Stimulated activated CD4-positive, alpha-beta T cell treated with anti-CD3 and anti-CD28 coated beads, Interleukin-1b, Interleukin-23, amount 100 ng/mL, for 48 hours (primary cell): ENCODE data around the gene INA.
"Not testable (repeated sequence)": the region's sequence is repeated elsewhere in the genome, so short reads cannot be mapped to it uniquely, and the experiment has no call there.

ENCODE experiments used
- DNase-seq: peaks from one replicate; pipeline ENCODE4 v3.0.0-alpha.2; 2020

The INA gene

GRCh38 chr10:103276896-103277712 lies at the start of gene INA:
Gene INA, plus strand, starts transcription at chr10:103277138. Its CDS starts 74 bp downstream, at chr10:103277212.
- DNase-seq: peak; percentile 43

- DNase-seq: no peak
Observed at GRCh38 chr10:103227416-103227815, 49.5 kb upstream of the INA start.

- no peak for DNase-seq
Observed at GRCh38 chr10:103231047-103231551, 45.8 kb upstream of the INA start.

GRCh38 chr10:103232131-103232673 lies 44.7 kb upstream of the INA start:
- no peak for DNase-seq

GRCh38 chr10:103232772-103233488 lies 44.0 kb upstream of the INA start:
- no peak for DNase-seq

GRCh38 chr10:103235775-103236174 lies 41.2 kb upstream of the INA start:
- no peak for DNase-seq

GRCh38 chr10:103238506-103239252 lies 38.3 kb upstream of the INA start:
- no peak for DNase-seq

- DNase-seq: no peak
Observed at GRCh38 chr10:103241262-103242011, 35.5 kb upstream of the INA start.

- peak; percentile 58 for DNase-seq
Observed at GRCh38 chr10:103244666-103245271, 32.2 kb upstream of the INA start.

- DNase-seq: not testable (repeated sequence)
Observed at GRCh38 chr10:103245587-103245986, 31.4 kb upstream of the INA start, which contains the start of gene RPEL1. Gene RPEL1, plus strand, starts transcription at chr10:103245887. Its CDS starts 110 bp downstream, at chr10:103245997.

GRCh38 chr10:103246324-103246723 lies 30.6 kb upstream of the INA start:
- no peak for DNase-seq

GRCh38 chr10:103254113-103254512 lies 22.8 kb upstream of the INA start:
- DNase-seq: no peak

- DNase-seq: peak; percentile 37
Observed at GRCh38 chr10:103254538-103255325, 22.2 kb upstream of the INA start.

- DNase-seq: no peak
Observed at GRCh38 chr10:103256613-103257012, 20.3 kb upstream of the INA start.

- no peak for DNase-seq
Observed at GRCh38 chr10:103257812-103258211, 19.1 kb upstream of the INA start.

GRCh38 chr10:103258928-103259327 lies 18.0 kb upstream of the INA start:
- DNase-seq: not testable (repeated sequence)

GRCh38 chr10:103259989-103260388 lies 16.9 kb upstream of the INA start:
- no peak for DNase-seq

GRCh38 chr10:103262229-103262628 lies 14.7 kb upstream of the INA start:
- no peak for DNase-seq

GRCh38 chr10:103265717-103266329 lies 11.1 kb upstream of the INA start:
- peak; percentile 30 for DNase-seq

GRCh38 chr10:103273041-103273441 lies 3.9 kb upstream of the INA start:
- no peak for DNase-seq
